Bone marrow (tissue), 2 donors: ENCODE data around the gene PPP6R2.

ENCODE experiments used
- DNase-seq, 2 donors: peaks; one replicate each; lab custom pipeline; 2025; lab: John Stamatoyannopoulos, UW

PPP6R2 gene

DNA sequence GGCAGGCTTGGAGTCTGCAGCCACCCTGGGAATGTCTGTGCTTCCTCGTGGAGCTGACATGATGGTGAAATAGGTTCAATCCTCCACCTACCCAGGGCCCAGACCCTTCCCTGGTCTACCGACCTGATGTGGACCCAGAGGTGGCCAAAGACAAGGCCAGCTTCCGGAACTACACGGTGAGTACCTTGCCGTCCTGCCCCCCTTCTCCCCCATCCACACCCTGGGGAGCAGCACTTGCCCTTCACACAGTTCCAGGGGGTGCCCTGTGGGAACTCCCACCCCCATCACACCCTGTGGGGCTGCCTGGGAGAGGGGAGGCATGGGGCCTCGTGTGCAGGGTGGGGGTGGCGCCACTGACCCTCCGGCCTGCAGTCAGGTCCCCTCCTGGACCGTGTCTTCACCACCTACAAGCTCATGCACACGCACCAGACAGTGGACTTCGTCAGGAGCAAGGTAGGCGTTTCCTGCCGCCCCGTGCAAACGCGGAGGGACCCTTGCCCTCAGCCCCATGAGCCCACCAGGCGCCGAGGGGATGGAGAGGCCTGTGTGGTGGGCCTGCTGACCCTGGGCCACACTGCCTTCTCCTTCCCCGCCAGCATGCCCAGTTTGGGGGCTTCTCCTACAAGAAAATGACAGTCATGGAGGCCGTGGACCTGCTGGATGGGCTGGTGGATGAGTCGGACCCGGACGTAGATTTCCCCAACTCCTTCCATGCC is 144.3 kb downstream of the PPP6R2 start:
- no peak for DNase-seq

- no peak for DNase-seq
Measured at GRCh38 chr22:50488006-50488677, 145.0 kb downstream of the PPP6R2 start.

- no peak for DNase-seq
Measured at GRCh38 chr22:50488886-50489285, 145.8 kb downstream of the PPP6R2 start.

GRCh38 chr22:50489363-50490243 is 146.5 kb downstream of the PPP6R2 start:
- DNase-seq: no peak

DNA sequence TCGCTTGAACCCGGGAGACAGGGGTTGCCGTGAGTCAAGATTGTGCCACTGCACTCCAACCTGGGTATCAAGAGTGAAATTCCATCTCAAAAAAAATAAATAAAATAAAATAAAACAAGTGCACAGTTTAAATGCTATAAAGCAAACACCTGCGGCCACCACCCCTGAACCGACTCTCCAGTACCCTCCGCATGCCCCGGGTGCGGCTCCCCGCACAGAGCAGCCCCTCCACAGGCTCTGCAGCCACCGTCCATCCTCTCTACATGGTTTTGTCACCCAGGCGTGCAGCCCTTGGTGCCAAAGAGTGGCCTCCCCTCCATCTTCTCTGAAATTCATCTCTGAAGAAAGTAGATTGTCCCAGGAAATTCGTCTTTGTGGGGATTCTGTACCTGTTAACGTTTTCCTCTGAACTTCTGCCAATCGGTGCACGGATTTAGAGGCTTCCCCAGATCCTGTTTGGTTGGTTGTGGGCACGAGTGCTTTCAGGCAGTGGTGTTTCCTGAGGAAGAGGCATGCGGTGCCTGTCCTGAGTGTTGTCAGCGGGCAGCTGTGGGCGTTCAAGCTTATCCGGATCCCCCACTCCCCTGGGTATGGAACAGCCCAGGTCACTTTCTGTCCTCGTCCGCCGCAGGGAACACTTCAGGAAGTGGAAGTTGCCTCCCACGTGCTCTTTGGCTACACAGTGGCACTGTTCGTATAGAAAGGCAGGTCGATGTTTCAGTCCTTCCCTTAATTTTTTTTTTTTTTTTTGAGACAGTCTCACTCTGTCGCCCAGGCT is 147.6 kb downstream of the PPP6R2 start:
- peak in 1 of 2 donors; percentile 43 for DNase-seq
